GM23338 (cell line): Measurements from ENCODE around the gene CCAR1. TPM values are rescaled to one million over a fixed set of nuclear protein-coding genes. Genes with fewer than 3 reads are reported as not detected.

Experiments used
- ATAC-seq: fragments of 200-7000 bp; cut with Tn5 transposase; 3 replicates; pipeline ENCODE4 v1.9.1; 2020
- DNase-seq: peaks from one replicate; pipeline ENCODE4 v3.0.0-alpha.2; 2015; ENCODE audit warnings: low spot score
- H2AFZ ChIP-seq: fragments of 200-600 bp; sonication (generic); 2 replicates; pipeline ENCODE4 v1.8.0; 2016; ENCODE audit warnings: antibody characterized with exemption, mild to moderate bottlenecking, moderate library complexity
- H3F3A ChIP-seq: fragments of 200-600 bp; sonication (generic); replicated peaks from 2 replicates; pipeline ENCODE4 v1.8.0; 2017; ENCODE audit warnings: antibody characterized with exemption, mixed run types, low read depth
- H3K27ac ChIP-seq: fragments of 200-600 bp; sonication (generic); 2 replicates; pipeline ENCODE4 v1.6.1; 2016; ENCODE audit warnings: low read depth
- H3K27me3 ChIP-seq: fragments of 200-600 bp; sonication (generic); 2 replicates; pipeline ENCODE4 v1.8.0; 2016; ENCODE audit warnings: mild to moderate bottlenecking, mixed run types, moderate library complexity; ENCODE audit not compliant: insufficient read depth
- H3K36me3 ChIP-seq: fragments of 200-600 bp; sonication (generic); 2 replicates; pipeline ENCODE4 v1.8.0; 2016; ENCODE audit warnings: mild to moderate bottlenecking; ENCODE audit not compliant: insufficient read depth
- H3K4me1 ChIP-seq: fragments of 200-600 bp; sonication (generic); 2 replicates; pipeline ENCODE4 v1.8.0; 2016; ENCODE audit warnings: mild to moderate bottlenecking, moderate library complexity; ENCODE audit not compliant: insufficient read depth
- H3K4me2 ChIP-seq: fragments of 200-600 bp; sonication (generic); 2 replicates; pipeline ENCODE4 v1.7.1; 2017; ENCODE audit warnings: mixed run types
- H3K4me3 ChIP-seq: fragments of 200-600 bp; sonication (generic); 2 replicates; pipeline ENCODE4 v1.6.1; 2016; ENCODE audit warnings: mixed run types
- H3K79me2 ChIP-seq: fragments of 200-600 bp; sonication (generic); replicated peaks from 2 replicates; pipeline ENCODE4 v1.8.0; 2017; ENCODE audit warnings: mild to moderate bottlenecking; ENCODE audit not compliant: insufficient read depth
- H3K9me2 ChIP-seq: fragments of 200-600 bp; sonication (generic); 2 replicates; pipeline ENCODE4 v1.8.0; 2017; ENCODE audit not compliant: insufficient read depth
- H4K20me1 ChIP-seq: fragments of 200-600 bp; sonication (generic); replicated peaks from 2 replicates; pipeline ENCODE4 v1.8.0; 2017; ENCODE audit warnings: mild to moderate bottlenecking; ENCODE audit not compliant: insufficient read depth
- H3K27ac Mint-ChIP-seq: 2 replicates; pipeline ENCODE4 v1.8.0; 2020; ENCODE audit warnings: inconsistent platforms, mild to moderate bottlenecking, moderate library complexity, mixed read lengths
- H3K27me3 Mint-ChIP-seq: 3 replicates; pipeline ENCODE4 v1.8.0; 2022; ENCODE audit warnings: low read depth, mild to moderate bottlenecking, moderate library complexity, mixed read lengths, inconsistent platforms; ENCODE audit not compliant: insufficient read depth, poor library complexity
- H3K36me3 Mint-ChIP-seq: 3 replicates; pipeline ENCODE4 v1.8.0; 2021; ENCODE audit warnings: low read depth, mild to moderate bottlenecking, inconsistent platforms, moderate library complexity, mixed read lengths
- H3K4me1 Mint-ChIP-seq: 3 replicates; pipeline ENCODE4 v1.8.0; 2020; ENCODE audit warnings: mild to moderate bottlenecking, inconsistent platforms, mixed read lengths
- H3K4me3 Mint-ChIP-seq: 3 replicates; pipeline ENCODE4 v1.8.0; 2021; ENCODE audit warnings: moderate library complexity, mild to moderate bottlenecking, inconsistent platforms, mixed read lengths
- H3K9me3 Mint-ChIP-seq: 3 replicates; pipeline ENCODE4 v1.8.0; 2020; ENCODE audit warnings: moderate library complexity, mild to moderate bottlenecking, inconsistent platforms, mixed read lengths
- CREB1 ChIP-seq: fragments of 250-450 bp; sonication (Bioruptor Pico); IDR thresholded peaks from 2 replicates; pipeline ENCODE4 v1.5.0; 2020; ENCODE audit warnings: low read depth, mild to moderate bottlenecking, moderate library complexity
- CTCF ChIP-seq, 2 experiments: fragments of 200-600 bp in 1 of 2; sonication (generic) in 1 of 2; conservative IDR thresholded peaks; 2 replicates each; pipeline versions ENCODE4 v1.5.1 to v1.6.1; 2016 to 2017; ENCODE audit warnings: antibody characterized with exemption in 2 of 2, low read depth in 2 of 2, mild to moderate bottlenecking in 2 of 2, moderate library complexity in 1 of 2
- ETS1 ChIP-seq: IDR thresholded peaks from 2 replicates; pipeline ENCODE4 v1.6.1; 2016; ENCODE audit warnings: antibody characterized with exemption
- EZH2 ChIP-seq: fragments of 200-600 bp; sonication (generic); IDR thresholded peaks from one replicate; pipeline ENCODE4 v1.8.0; 2017; ENCODE audit warnings: antibody characterized with exemption, mild to moderate bottlenecking, low read depth; ENCODE audit not compliant: unreplicated experiment
- EZH2phosphoT487 ChIP-seq: fragments of 200-600 bp; sonication (generic); IDR thresholded peaks from one replicate; pipeline ENCODE4 v1.8.1; 2018; ENCODE audit warnings: antibody characterized with exemption; ENCODE audit not compliant: unreplicated experiment
- JUNB ChIP-seq: IDR thresholded peaks from one replicate; pipeline ENCODE4 v1.6.1; 2016; ENCODE audit warnings: antibody characterized with exemption; ENCODE audit not compliant: unreplicated experiment
- NANOG ChIP-seq: IDR thresholded peaks from 2 replicates; pipeline ENCODE4 v1.6.1; 2016; ENCODE audit warnings: antibody characterized with exemption, borderline replicate concordance
- POLR2AphosphoS5 ChIP-seq: IDR thresholded peaks from 2 replicates; pipeline ENCODE4 v1.6.1; 2016; ENCODE audit warnings: antibody characterized with exemption, low read depth
- REST ChIP-seq: IDR thresholded peaks from one replicate; pipeline ENCODE4 v1.6.1; 2018; ENCODE audit warnings: antibody characterized with exemption; ENCODE audit not compliant: unreplicated experiment
- STAT1 ChIP-seq: IDR thresholded peaks from one replicate; pipeline ENCODE4 v1.6.1; 2016; ENCODE audit warnings: antibody characterized with exemption; ENCODE audit not compliant: unreplicated experiment
- ZNF114 ChIP-seq: fragments of 250-450 bp; sonication (Bioruptor Pico); IDR thresholded peaks from 2 replicates; pipeline ENCODE4 v1.5.0; 2020; ENCODE audit warnings: mild to moderate bottlenecking, moderate library complexity
- ZNF331 ChIP-seq: fragments of 250-450 bp; sonication (Bioruptor Pico); IDR thresholded peaks from 2 replicates; pipeline ENCODE4 v1.5.0; 2020; ENCODE audit warnings: low read depth, mild to moderate bottlenecking, moderate library complexity
- ZNF462 ChIP-seq: fragments of 250-450 bp; sonication (Bioruptor Pico); IDR thresholded peaks from 2 replicates; pipeline ENCODE4 v1.5.0; 2020; ENCODE audit warnings: mild to moderate bottlenecking, moderate library complexity
- polyA plus RNA-seq: library from polyadenylated mRNA; unstranded; fragments of >200 nt; fragmentation: Nextera tagmentation; extraction: Ambion mirVana; gene quantifications from 2 replicates; pipeline ENCODE4 v1.2.1, GENCODE V29; 2016
- total RNA-seq: library from RNA; depleted of rRNA; stranded (reverse); fragments of >200 nt; shearing (Covaris generic); gene quantifications from 2 replicates; pipeline ENCODE4 v1.2.3, GENCODE V29; 2014

Gene CCAR1
- total and polyA plus RNA-seq, 2 experiments from 2014 or later, result 118 to 121 TPM

GRCh38 chr10:68756246-68756645 is 35.2 kb downstream of the CCAR1 start:
- peaks cover 7% of the 10 kb centered on the region; the same call in 1 of the 2 replicates for H3F3A ChIP-seq
- no peak overlapping the region for H3K27ac Mint-ChIP-seq
- no peaks in the 10 kb centered on the region; the same call in none of the 2 replicates for H4K20me1 ChIP-seq
- H3K4me3 ChIP-seq, result no peak overlapping the region
- no peak overlapping the region for H3K4me3 Mint-ChIP-seq
- H3K27ac ChIP-seq, result no peak overlapping the region
- H3K27me3 ChIP-seq, result no peaks in the 10 kb centered on the region
- no peaks in the 10 kb centered on the region for H3K4me1 ChIP-seq
- H3K9me2 ChIP-seq, result no peaks in the 10 kb centered on the region
- no peak for ATAC-seq
- no peaks in the 10 kb centered on the region for H3K27me3 Mint-ChIP-seq
- 0 out of 2 replicates have a peak, but pooled peaks cover 4% of the 10 kb centered on the region for H3K79me2 ChIP-seq
- H3K9me3 Mint-ChIP-seq, result no peaks in the 10 kb centered on the region
- TF ChIP-seq REST (no peak), STAT1 (no peak), CREB1 (no peak), CTCF (conservative IDR thresholded peaks at IDR 0.05; ENCODE audit: low read depth in 2 of 2) (no peak), EZH2phosphoT487 (no peak), EZH2 (no peak), ZNF462 (CRISPR knock-in tag) (no peak), ETS1 (no peak), JUNB (no peak), POLR2AphosphoS5 (no peak), ZNF114 (CRISPR knock-in tag) (no peak), NANOG (no peak), ZNF331 (CRISPR knock-in tag) (no peak)
- peaks cover 94% of the 10 kb centered on the region for H3K36me3 ChIP-seq
- no peaks in the 10 kb centered on the region for H3K4me1 Mint-ChIP-seq
- H3K4me2 ChIP-seq, result no peak overlapping the region
- peaks cover 94% of the 10 kb centered on the region for H3K36me3 Mint-ChIP-seq
- H2AFZ ChIP-seq, result no peak overlapping the region
- no peak for DNase-seq
